ENCODE measurements around the gene PCDH15. TPM values are rescaled to one million over a fixed set of nuclear protein-coding genes. Genes with fewer than 3 reads are reported as not detected.

Gene PCDH15
- polyA plus RNA-seq, 1 of the 3 experiments (the other 2 are of a cell fraction): 0.03 TPM

DNA sequence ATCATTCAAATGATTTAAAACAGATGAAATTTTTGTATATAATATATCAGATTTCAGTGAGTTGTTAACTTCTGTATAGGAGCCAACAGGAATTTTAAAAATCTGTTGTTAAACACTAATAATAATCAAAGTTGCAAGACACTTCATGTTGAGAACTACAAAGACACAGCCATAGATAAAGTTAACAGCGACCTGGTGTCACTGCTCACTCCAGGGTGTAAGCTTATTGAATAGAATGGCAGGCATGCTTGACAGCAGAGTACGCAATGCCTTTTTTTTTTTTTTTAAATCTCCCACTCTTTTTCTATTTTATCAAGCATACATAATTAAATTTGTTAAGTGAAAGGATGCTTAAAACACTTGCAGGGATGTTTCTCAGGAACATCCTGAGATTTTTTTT, 32.0 kb downstream of the PCDH15 start:
- no peaks in the 10 kb centered on the region for H3K9me2 ChIP-seq
- no peaks in the 10 kb centered on the region for H3K36me3 ChIP-seq (replicated peaks in 1 of 2; ENCODE audit: control insufficient read depth in 1 of 2, insufficient read depth in 2 of 2, low read length in 1 of 2)
- no peaks in the 10 kb centered on the region for H3K79me2 ChIP-seq (ENCODE audit: insufficient read depth)
- 49% methylated on average over 2 of the region's 2 CpGs for WGBS (ENCODE audit: low lambda C conversion rate)
- DNase-seq: no peak
- no peaks in the 10 kb centered on the region for H3K9me3 ChIP-seq
- no peak overlapping the region for H3K9ac ChIP-seq
- H3K4me3 ChIP-seq (ENCODE audit: low read depth in 2 of 2, low read length in 1 of 2): no peak overlapping the region
- ChIA-PET POLR2A (no interaction called here), CTCF (no interaction called here)
- no peak overlapping the region for H2AFZ ChIP-seq (ENCODE audit: low read depth)
- H3F3A ChIP-seq (replicated peaks; ENCODE audit: insufficient read depth): no peaks in the 10 kb centered on the region
- H3K27me3 ChIP-seq (ENCODE audit: insufficient read depth): no peaks in the 10 kb centered on the region
- H3K27ac ChIP-seq (ENCODE audit: low read depth in 2 of 2, low read length in 1 of 2): no peak overlapping the region
- H3K4me1 ChIP-seq (ENCODE audit: control insufficient read depth in 1 of 2, insufficient read depth in 2 of 2, low read depth in 1 of 2, low read length in 1 of 2): no peaks in the 10 kb centered on the region
- TF ChIP-seq YY1 (IDR thresholded peaks at IDR 0.05; ENCODE audit: low read depth) (no peak), NRF1 (IDR thresholded peaks at IDR 0.05; ENCODE audit: low read depth, low read length) (no peak), SIN3A (IDR thresholded peaks at IDR 0.05; ENCODE audit: borderline replicate concordance, low read depth, low read length) (no peak), MXI1 (IDR thresholded peaks at IDR 0.05; ENCODE audit: low read depth, low read length) (no peak), PBX3 (IDR thresholded peaks at IDR 0.05) (no peak), FOXM1 (IDR thresholded peaks at IDR 0.05; ENCODE audit: low read depth) (no peak), EP300 (IDR thresholded peaks at IDR 0.05; ENCODE audit: borderline replicate concordance in 1 of 2, low read depth in 1 of 2, low read length in 1 of 2) (no peak), SMC3 (IDR thresholded peaks at IDR 0.05; ENCODE audit: low read depth, low read length) (no peak), GATA2 (CRISPR knock-in tag; IDR thresholded peaks at IDR 0.05) (no peak), RCOR1 (IDR thresholded peaks at IDR 0.05; ENCODE audit: low read length) (no peak), RXRA (IDR thresholded peaks at IDR 0.05; ENCODE audit: borderline replicate concordance, low read depth) (no peak), CHD2 (IDR thresholded peaks at IDR 0.05; ENCODE audit: low read length, partially characterized antibody) (no peak)
- TF ChIP-seq, protein P1, sequence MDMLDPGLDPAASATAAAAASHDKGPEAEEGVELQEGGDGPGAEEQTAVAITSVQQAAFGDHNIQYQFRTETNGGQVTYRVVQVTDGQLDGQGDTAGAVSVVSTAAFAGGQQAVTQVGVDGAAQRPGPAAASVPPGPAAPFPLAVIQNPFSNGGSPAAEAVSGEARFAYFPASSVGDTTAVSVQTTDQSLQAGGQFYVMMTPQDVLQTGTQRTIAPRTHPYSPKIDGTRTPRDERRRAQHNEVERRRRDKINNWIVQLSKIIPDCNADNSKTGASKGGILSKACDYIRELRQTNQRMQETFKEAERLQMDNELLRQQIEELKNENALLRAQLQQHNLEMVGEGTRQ (IDR thresholded peaks at IDR 0.05; ENCODE audit: borderline replicate concordance, low read depth, low read length): no peak
- TF ChIP-seq, protein P2, sequence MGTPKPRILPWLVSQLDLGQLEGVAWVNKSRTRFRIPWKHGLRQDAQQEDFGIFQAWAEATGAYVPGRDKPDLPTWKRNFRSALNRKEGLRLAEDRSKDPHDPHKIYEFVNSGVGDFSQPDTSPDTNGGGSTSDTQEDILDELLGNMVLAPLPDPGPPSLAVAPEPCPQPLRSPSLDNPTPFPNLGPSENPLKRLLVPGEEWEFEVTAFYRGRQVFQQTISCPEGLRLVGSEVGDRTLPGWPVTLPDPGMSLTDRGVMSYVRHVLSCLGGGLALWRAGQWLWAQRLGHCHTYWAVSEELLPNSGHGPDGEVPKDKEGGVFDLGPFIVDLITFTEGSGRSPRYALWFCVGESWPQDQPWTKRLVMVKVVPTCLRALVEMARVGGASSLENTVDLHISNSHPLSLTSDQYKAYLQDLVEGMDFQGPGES (IDR thresholded peaks at IDR 0.05; ENCODE audit: low read depth, low read length): no peak
- H3K4me2 ChIP-seq: no peak overlapping the region
- no peaks in the 10 kb centered on the region for H4K20me1 ChIP-seq (ENCODE audit: insufficient read depth)

- H3K4me1 ChIP-seq (ENCODE audit: control insufficient read depth in 1 of 2, insufficient read depth in 2 of 2, low read depth in 1 of 2, low read length in 1 of 2): no peaks in the 10 kb centered on the region
- CTCF ChIA-PET: interaction anchor here (0.6 kb wide), 1 partner anchor 29 kb away, joined by 3 read pairs; no protein-coding TSS in a partner anchor
- POLR2A ChIA-PET: no interaction called here
- H3K4me2 ChIP-seq: no peak overlapping the region
- no peaks in the 10 kb centered on the region for H3K9me3 ChIP-seq
- no peaks in the 10 kb centered on the region for H3K36me3 ChIP-seq (replicated peaks in 1 of 2; ENCODE audit: control insufficient read depth in 1 of 2, insufficient read depth in 2 of 2, low read length in 1 of 2)
- H3K4me3 ChIP-seq (ENCODE audit: low read depth in 2 of 2, low read length in 1 of 2): no peak overlapping the region
- no peaks in the 10 kb centered on the region for H3K9me2 ChIP-seq
- no peak for DNase-seq
- H3K27me3 ChIP-seq (ENCODE audit: insufficient read depth): no peaks in the 10 kb centered on the region
- no peak overlapping the region for H3K27ac ChIP-seq (ENCODE audit: low read depth in 2 of 2, low read length in 1 of 2)
- 42% methylated on average over 2 of the region's 2 CpGs for WGBS (ENCODE audit: low lambda C conversion rate)
- no peak overlapping the region for H2AFZ ChIP-seq (ENCODE audit: low read depth)
- no peaks in the 10 kb centered on the region for H3F3A ChIP-seq (replicated peaks; ENCODE audit: insufficient read depth)
- H3K79me2 ChIP-seq (ENCODE audit: insufficient read depth): no peaks in the 10 kb centered on the region
- no peak overlapping the region for H3K9ac ChIP-seq
- H4K20me1 ChIP-seq (ENCODE audit: insufficient read depth): no peaks in the 10 kb centered on the region
- TF ChIP-seq RAD21 (IDR thresholded peaks at IDR 0.05; ENCODE audit: low read length) (no peak), EP300 (IDR thresholded peaks at IDR 0.05; ENCODE audit: borderline replicate concordance in 1 of 2, low read depth in 1 of 2, low read length in 1 of 2) (no peak), EZH2phosphoT487 (IDR thresholded peaks at IDR 0.05; ENCODE audit: borderline replicate concordance, low read depth) (no peak)
Measured at GRCh38 chr10:54758791-54759190, 42.2 kb downstream of the PCDH15 start.
